ENCODE data around the gene BICRAL. TPM values are rescaled to one million over a fixed set of nuclear protein-coding genes. Genes with fewer than 3 reads are reported as not detected.
A peak's percentile ranks its signal among the peaks of the same experiment; 100 is the strongest.
"Not testable (repeated sequence)": the region's sequence is repeated elsewhere in the genome, so short reads cannot be mapped to it uniquely, and the experiment has no call there.

BICRAL gene
- total RNA-seq, 2 experiments from 2014 or later = 12.0 to 12.1 TPM

DNA sequence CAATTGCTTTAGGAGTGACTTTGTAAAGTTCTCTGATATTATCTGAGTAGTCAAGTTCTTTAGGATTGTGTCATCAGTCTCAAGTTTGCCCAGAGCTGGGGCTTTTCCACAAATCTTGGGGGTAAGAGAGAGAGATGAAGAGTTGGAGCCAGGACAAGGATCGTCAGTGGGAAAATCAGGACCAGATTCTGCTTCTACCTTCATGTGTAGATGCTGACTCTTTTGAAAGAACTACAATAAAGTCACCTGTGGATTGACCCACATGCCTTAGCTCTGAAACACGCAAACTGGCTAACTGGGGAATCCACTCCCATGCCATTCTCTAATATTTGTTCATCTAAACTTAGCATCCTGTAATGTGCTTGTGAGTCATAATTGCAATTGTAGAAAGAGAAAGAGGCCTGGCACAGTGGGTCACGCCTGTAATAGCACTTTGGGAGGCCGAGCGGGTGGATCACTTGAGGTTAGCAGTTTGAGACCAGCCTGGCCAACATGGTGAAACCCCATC lies 15.6 kb upstream of the BICRAL start:
- no peak for DNase-seq
- intact Hi-C loops (cut with micrococcal nuclease) = no loop called here
- peaks cover 23% of the 10 kb centered on the region for H3K4me1 Mint-ChIP-seq (ENCODE audit: low read depth)
- no peaks in the 10 kb centered on the region for H3K9me3 Mint-ChIP-seq
- H3K27me3 Mint-ChIP-seq = no peaks in the 10 kb centered on the region
- peaks cover 7% of the 10 kb centered on the region for H3K36me3 Mint-ChIP-seq
- H3K27ac Mint-ChIP-seq = peak overlapping the region; percentile 21
- H3K4me3 Mint-ChIP-seq = no peak overlapping the region
- ChIA-PET CTCF (interaction anchor here (0.7 kb wide), 1 partner anchor 11 kb away, joined by 3 read pairs; no protein-coding TSS in a partner anchor), POLR2A (interaction anchor here (0.8 kb wide), 1 partner anchor 113 kb away, joined by 3 read pairs; the partner anchor contains the start of gene RPL7L1)

DNA sequence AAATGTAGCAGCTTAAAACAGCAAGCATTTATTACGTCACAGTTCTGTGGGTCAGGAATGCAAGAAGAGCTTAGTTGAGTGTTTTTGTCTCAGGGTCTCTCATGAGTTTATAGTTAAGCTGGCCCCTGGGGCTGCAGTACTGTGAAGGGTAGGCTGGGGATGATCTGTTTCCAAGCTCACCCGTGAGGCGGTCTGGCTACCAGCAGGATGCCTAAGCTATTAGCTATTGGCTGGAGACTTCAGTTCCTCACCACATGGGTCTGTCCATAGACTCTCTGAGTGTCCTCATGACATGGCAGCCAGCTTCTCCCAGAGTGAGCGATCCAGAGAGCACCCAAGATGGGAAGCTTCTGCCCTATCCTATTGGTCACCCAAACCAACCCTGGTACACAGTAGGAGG lies 12.8 kb upstream of the BICRAL start:
- no peak overlapping the region for H3K27ac Mint-ChIP-seq
- peaks cover 7% of the 10 kb centered on the region for H3K36me3 Mint-ChIP-seq
- H3K27me3 Mint-ChIP-seq = no peaks in the 10 kb centered on the region
- CTCF ChIA-PET = interaction anchor here (0.8 to 1.4 kb wide), 4 partner anchors 16 to 21 kb away, joined by 3 to 5 read pairs (median 4); no protein-coding TSS in a partner anchor
- no peak for DNase-seq
- H3K4me1 Mint-ChIP-seq (ENCODE audit: low read depth) = peaks cover 41% of the 10 kb centered on the region
- POLR2A ChIA-PET = interaction anchor here (1.1 to 8.8 kb wide), 4 partner anchors 15 to 112 kb away, joined by 3 to 108 read pairs (median 35); partner anchors contain the start of genes BICRAL and TBCC
- no peaks in the 10 kb centered on the region for H3K9me3 Mint-ChIP-seq
- H3K4me3 Mint-ChIP-seq = no peak overlapping the region
- intact Hi-C loops (cut with micrococcal nuclease) = no loop called here

DNA sequence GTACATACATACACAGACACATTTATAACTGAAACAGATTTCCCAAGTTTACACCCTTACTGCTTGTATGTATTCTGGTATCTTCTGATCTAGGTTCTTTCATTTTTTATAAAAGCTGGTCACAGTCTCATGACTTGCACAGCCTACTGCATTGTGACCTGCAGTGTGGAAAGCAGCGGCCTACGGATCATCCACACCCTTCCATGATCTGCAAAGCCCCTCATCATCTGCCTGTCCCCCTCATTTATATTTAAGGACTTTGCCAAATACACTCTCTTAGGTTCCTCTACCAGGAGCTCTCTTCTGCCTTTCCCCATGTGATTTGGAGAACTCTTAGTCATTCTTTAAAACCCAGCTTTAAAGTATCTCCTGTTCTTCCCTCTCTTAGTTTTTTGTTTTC lies 12.0 kb upstream of the BICRAL start:
- intact Hi-C loops (cut with micrococcal nuclease) = loop anchor here (5.0 to 10.0 kb wide), 2 partner anchors 203 to 285 kb away; partner anchors contain the start of genes CUL7, KLC4 and MRPL2
- ChIA-PET CTCF (interaction anchor here (0.7 to 1.4 kb wide), 7 partner anchors 15 to 43 kb away, joined by 3 to 5 read pairs (median 3); no protein-coding TSS in a partner anchor), POLR2A (interaction anchor here (3.9 to 8.8 kb wide), 3 partner anchors 14 to 24 kb away, joined by 16 to 108 read pairs (median 54); partner anchors contain the start of genes BICRAL and TBCC)
- Mint-ChIP-seq H3K27ac (peak overlapping the region; percentile 98), H3K4me3 (no peak overlapping the region), H3K36me3 (peaks cover 7% of the 10 kb centered on the region), H3K9me3 (no peaks in the 10 kb centered on the region), H3K27me3 (no peaks in the 10 kb centered on the region), H3K4me1 (ENCODE audit: low read depth) (peaks cover 49% of the 10 kb centered on the region)
- DNase-seq = no peak

DNA sequence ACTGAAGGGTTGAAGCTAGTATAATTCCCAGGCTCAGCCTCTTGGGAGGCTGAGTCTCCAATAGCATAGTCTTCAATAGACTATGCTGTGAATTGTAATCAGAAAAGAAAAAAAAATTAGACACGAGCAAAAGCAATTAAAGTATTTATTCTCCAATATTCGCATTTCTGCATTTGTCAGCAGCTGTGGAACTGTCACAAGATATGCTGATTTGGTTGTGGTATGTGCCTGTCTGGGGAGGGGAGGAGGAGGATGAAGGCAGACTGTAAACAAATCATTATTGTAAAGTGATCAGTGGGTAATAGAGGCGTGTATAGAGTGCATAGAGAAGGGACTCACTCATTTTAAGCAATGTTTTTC lies 10.1 kb upstream of the BICRAL start:
- peaks cover 4% of the 10 kb centered on the region for H3K36me3 Mint-ChIP-seq
- H3K27me3 Mint-ChIP-seq = no peaks in the 10 kb centered on the region
- intact Hi-C loops (cut with micrococcal nuclease) = loop anchor here (1.0 to 10.0 kb wide), 6 partner anchors 11 to 400 kb away; partner anchors contain the start of genes BICRAL, CUL7, KLC4 and MRPL2
- H3K9me3 Mint-ChIP-seq = no peaks in the 10 kb centered on the region
- ChIA-PET POLR2A (interaction anchor here (1.0 to 8.8 kb wide), 5 partner anchors 12 to 37 kb away, joined by 3 to 108 read pairs (median 16); partner anchors contain the start of genes BICRAL and TBCC), CTCF (interaction anchor here (1.0 to 1.4 kb wide), 2 partner anchors 8 to 25 kb away, joined by 3 to 7 read pairs; no protein-coding TSS in a partner anchor)
- no peak for DNase-seq
- H3K4me1 Mint-ChIP-seq (ENCODE audit: low read depth) = peaks cover 56% of the 10 kb centered on the region
- peak overlapping the region; percentile 74 for H3K4me3 Mint-ChIP-seq
- peak overlapping the region; percentile 98 for H3K27ac Mint-ChIP-seq

DNA sequence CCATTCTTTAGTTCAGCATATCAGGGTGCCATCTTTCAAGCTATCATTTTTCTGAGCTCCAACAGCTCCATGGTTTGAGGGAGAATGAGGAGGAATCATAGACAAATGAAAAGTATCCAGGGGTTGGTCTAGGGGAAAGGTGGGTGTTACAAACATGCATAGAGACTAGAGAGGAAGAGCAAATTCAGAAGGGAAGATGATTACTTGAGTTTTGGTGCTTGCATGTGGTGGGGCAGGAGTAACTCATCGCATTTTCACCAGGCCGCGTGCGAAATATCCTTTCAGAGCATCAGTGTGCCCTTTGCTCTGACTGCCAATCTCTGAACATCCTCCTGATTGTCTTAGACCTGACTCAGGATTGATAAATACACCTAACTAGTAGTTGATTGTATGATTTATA lies 7.7 kb upstream of the BICRAL start:
- intact Hi-C loops (cut with micrococcal nuclease) = loop anchor here (1.0 to 10.0 kb wide), 3 partner anchors 103 to 281 kb away; partner anchors contain the start of genes CUL7, KLC4 and MRPL2
- ChIA-PET POLR2A (interaction anchor here (3.4 to 8.8 kb wide), 2 partner anchors 10 to 28 kb away, joined by 27 to 108 read pairs; partner anchors contain the start of genes BICRAL and TBCC), CTCF (no interaction called here)
- peak; percentile 71 for DNase-seq
- no peaks in the 10 kb centered on the region for H3K27me3 Mint-ChIP-seq
- no peaks in the 10 kb centered on the region for H3K9me3 Mint-ChIP-seq
- H3K27ac Mint-ChIP-seq = peak overlapping the region; percentile 98
- H3K36me3 Mint-ChIP-seq = peaks cover 4% of the 10 kb centered on the region
- peaks cover 77% of the 10 kb centered on the region for H3K4me1 Mint-ChIP-seq (ENCODE audit: low read depth)
- peak overlapping the region; percentile 73 for H3K4me3 Mint-ChIP-seq

DNA sequence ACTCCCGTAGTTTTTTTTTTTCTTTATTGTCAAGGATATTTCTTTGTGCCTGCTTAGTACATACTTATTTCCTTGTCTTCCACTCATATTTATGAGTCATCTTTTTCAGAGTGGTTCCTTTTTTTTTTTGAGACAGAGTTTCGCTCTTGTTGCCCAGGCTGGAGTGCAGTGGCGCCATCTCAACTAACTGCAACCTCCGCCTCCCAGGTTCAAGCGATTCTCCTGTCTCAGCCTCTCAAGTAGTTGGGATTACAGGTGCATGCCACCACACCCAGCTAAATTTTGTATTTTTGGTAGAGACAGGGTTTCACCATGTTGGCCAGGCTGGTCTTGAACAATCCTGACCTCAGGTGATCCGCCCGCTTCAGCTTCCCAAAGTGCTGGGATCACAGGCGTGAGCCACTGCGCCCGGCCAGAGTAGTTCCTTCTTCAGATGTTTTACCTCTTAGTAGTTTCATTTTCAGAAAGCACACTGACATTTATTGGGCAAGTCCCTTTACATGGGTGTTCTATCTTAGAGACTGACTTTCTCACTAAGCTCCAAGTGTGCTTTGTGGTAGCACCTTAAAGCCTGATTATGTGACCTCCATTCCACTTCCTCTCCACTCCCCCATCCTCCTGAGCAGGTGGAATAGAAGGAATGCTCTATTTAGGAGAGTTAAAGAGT lies 6.9 kb upstream of the BICRAL start:
- POLR2A ChIA-PET = interaction anchor here (0.5 to 8.8 kb wide), 5 partner anchors 9 to 456 kb away, joined by 3 to 108 read pairs (median 5); partner anchors contain the start of genes BICRAL, RPL7L1 and TBCC
- peaks cover 76% of the 10 kb centered on the region for H3K4me1 Mint-ChIP-seq (ENCODE audit: low read depth)
- peak overlapping the region; percentile 98 for H3K27ac Mint-ChIP-seq
- peak overlapping the region; percentile 73 for H3K4me3 Mint-ChIP-seq
- H3K27me3 Mint-ChIP-seq, H3K36me3 Mint-ChIP-seq, H3K9me3 Mint-ChIP-seq: not testable (repeated sequence)
- CTCF ChIA-PET = interaction anchor here (1.0 kb wide), 1 partner anchor 47 kb away, joined by 4 read pairs; no protein-coding TSS in a partner anchor
- DNase-seq = peak; percentile 61
- intact Hi-C loops (cut with micrococcal nuclease) = loop anchor here (1.0 to 10.0 kb wide), 3 partner anchors 102 to 280 kb away; partner anchors contain the start of genes CUL7, KLC4 and MRPL2

DNA sequence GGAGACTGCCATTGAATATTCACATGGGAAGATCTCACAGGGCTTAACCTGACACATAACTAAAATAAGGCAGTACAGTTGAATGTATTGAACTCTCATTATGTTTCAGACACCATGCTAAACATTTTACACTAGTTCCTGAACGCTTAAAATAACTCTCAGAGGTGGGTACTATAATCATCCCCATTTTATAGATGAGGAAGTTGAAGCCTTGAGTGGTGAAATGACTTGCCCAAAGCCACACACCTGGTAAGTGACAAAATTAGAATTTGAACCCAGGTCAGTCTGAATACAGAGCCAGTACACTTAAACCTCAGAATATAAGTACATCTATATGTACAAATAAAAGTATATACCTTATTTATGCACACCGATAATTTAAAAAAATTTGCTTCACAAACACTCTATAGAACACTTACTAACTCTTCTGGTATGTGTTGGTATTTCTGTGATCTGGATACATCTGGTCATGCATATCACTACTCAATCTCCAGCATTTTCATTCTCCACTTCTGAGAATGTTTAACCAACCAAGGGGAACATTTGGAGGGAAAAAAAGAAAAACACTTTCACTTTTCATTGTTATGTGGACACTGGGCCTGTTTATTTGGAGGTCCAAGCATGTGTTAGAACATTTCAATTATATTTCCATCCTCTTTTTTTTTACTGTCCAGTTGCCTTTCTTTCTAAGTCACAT lies 4.6 kb upstream of the BICRAL start:
- intact Hi-C loops (cut with micrococcal nuclease) = loop anchor here (10.0 kb wide), 1 partner anchor 278 kb away; the partner anchor contains the start of genes CUL7, KLC4 and MRPL2
- Mint-ChIP-seq H3K27ac (peak overlapping the region; percentile 79), H3K9me3 (no peaks in the 10 kb centered on the region), H3K4me1 (ENCODE audit: low read depth) (peaks cover 66% of the 10 kb centered on the region), H3K27me3 (no peaks in the 10 kb centered on the region), H3K4me3 (no peak overlapping the region), H3K36me3 (no peaks in the 10 kb centered on the region)
- DNase-seq = no peak
- ChIA-PET CTCF (no interaction called here), POLR2A (no interaction called here)

DNA sequence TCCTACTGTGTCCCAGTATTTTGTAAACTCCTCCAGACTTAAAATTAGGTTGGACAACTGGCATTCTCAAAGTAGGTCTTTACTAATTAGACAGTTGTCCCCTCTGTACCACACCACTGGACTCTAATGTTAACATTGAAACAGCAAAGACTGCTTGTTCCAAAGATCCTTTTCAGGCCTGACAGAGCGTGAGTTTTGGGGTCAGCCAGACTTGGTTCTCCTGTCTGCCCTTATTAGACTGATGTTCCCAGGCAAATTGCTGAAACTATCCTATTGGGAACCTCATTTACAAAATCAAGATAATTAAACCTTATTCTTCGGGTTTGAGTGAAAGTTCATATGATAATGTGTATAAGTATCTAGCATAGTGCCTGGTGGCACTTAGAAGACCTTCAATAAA lies 3.7 kb upstream of the BICRAL start:
- Mint-ChIP-seq H3K4me3 (no peak overlapping the region), H3K36me3 (no peaks in the 10 kb centered on the region), H3K9me3 (no peaks in the 10 kb centered on the region), H3K27me3 (no peaks in the 10 kb centered on the region), H3K27ac (no peak overlapping the region), H3K4me1 (ENCODE audit: low read depth) (peaks cover 61% of the 10 kb centered on the region)
- intact Hi-C loops (cut with micrococcal nuclease) = loop anchor here (10.0 kb wide), 1 partner anchor 277 kb away; the partner anchor contains the start of genes CUL7, KLC4 and MRPL2
- ChIA-PET POLR2A (no interaction called here), CTCF (no interaction called here)
- DNase-seq = no peak

DNA sequence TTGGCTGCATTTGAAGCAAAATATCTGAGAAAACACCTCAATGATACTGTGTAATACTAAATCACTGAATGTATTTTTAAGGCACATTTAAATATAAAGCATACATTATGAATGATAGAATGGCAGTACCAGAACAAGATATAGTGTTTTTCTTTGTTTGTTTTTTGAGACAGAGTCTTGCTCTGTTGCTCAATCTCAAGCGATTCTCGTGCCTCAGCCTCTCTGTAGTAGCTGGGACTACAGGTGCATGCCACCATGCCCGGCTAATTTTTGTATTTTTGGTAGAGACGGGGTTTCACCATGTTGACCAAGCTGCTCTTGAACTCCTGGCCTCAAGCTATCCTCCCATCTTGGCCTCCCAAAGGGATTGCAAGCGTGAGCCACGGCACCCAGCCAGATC lies 2.3 kb upstream of the BICRAL start:
- H3K4me3 Mint-ChIP-seq = no peak overlapping the region
- intact Hi-C loops (cut with micrococcal nuclease) = loop anchor here (10.0 kb wide), 1 partner anchor 275 kb away; the partner anchor contains the start of genes CUL7, KLC4 and MRPL2
- H3K27ac Mint-ChIP-seq = no peak overlapping the region
- ChIA-PET CTCF (interaction anchor here (1.2 to 1.5 kb wide), 2 partner anchors 8 to 52 kb away, joined by 3 to 4 read pairs; no protein-coding TSS in a partner anchor), POLR2A (interaction anchor here (0.9 to 9.2 kb wide), 3 partner anchors 7 to 39 kb away, joined by 3 to 108 read pairs (median 97); partner anchors contain the start of gene TBCC)
- peaks cover 49% of the 10 kb centered on the region for H3K4me1 Mint-ChIP-seq (ENCODE audit: low read depth)
- peaks cover 9% of the 10 kb centered on the region for H3K36me3 Mint-ChIP-seq
- no peaks in the 10 kb centered on the region for H3K9me3 Mint-ChIP-seq
- DNase-seq = no peak
- no peaks in the 10 kb centered on the region for H3K27me3 Mint-ChIP-seq

DNA sequence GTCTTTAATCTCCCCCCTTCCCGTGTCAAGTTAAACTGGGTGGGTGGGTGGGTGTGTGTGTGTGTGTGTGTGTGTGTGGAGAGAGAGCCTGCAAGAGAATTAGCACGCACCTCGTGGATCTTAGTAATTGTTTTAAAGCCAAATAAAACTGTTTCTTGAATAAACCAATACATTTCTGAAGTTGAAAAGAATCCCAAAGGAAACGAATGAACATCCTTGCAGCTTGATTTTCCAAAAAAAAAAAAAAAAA lies 381 bp upstream of the BICRAL start:
- intact Hi-C loops (cut with micrococcal nuclease) = loop anchor here (5.0 kb wide), 2 partner anchors 41 to 54 kb away; no protein-coding TSS in a partner anchor
- POLR2A ChIA-PET = interaction anchor here (0.6 to 9.2 kb wide), 8 partner anchors 9 to 148 kb away, joined by 3 to 108 read pairs (median 4); partner anchors contain the start of genes CNPY3, RPL7L1 and TBCC
- H3K27me3 Mint-ChIP-seq = no peaks in the 10 kb centered on the region
- peaks cover 16% of the 10 kb centered on the region for H3K36me3 Mint-ChIP-seq
- H3K9me3 Mint-ChIP-seq = no peaks in the 10 kb centered on the region
- H3K4me3 Mint-ChIP-seq = peak overlapping the region; percentile 75
- peak overlapping the region; percentile 95 for H3K27ac Mint-ChIP-seq
- peaks cover 38% of the 10 kb centered on the region for H3K4me1 Mint-ChIP-seq (ENCODE audit: low read depth)
- CTCF ChIA-PET = interaction anchor here (1.1 to 1.7 kb wide), 2 partner anchors 9 kb away, joined by 3 to 5 read pairs; no protein-coding TSS in a partner anchor
- DNase-seq = no peak

DNA sequence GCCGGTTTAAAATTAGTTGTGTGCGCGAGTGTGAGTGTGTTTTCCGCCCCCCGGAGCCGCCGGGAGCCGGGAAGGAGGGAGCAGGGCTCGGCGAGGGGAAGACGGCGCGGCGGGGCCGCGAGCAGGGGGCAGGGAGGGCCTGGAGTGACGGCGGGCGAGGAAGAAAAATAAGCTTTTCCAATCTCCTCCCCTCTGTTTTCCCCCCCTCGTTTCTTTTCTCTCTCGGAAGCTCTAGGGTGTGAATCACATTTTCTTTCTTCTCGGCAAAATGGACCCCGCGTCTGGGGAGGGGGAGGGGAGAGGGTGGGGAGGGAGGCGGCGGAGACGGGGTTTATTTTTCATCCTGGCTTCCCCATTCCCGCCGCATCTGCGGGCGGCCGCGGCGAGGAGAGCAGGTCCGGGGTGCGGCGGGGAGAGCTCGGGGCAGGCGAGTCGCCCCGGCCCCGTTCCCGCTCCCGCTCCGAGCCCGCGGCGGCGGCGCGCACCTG lies 881 bp downstream of the BICRAL start:
- DNase-seq = peak; percentile 80
- Mint-ChIP-seq H3K9me3 (no peaks in the 10 kb centered on the region), H3K27me3 (no peaks in the 10 kb centered on the region), H3K36me3 (peaks cover 16% of the 10 kb centered on the region), H3K4me1 (ENCODE audit: low read depth) (peaks cover 25% of the 10 kb centered on the region), H3K4me3 (peak overlapping the region; percentile 81), H3K27ac (peak overlapping the region; percentile 95)
- intact Hi-C loops (cut with micrococcal nuclease) = loop anchor here (1.0 to 5.0 kb wide), 4 partner anchors 11 to 55 kb away; partner anchors contain the start of gene TBCC
- ChIA-PET POLR2A (interaction anchor here (0.7 to 9.2 kb wide), 10 partner anchors 9 to 147 kb away, joined by 3 to 108 read pairs (median 4); partner anchors contain the start of genes CNPY3, RPL7L1 and TBCC), CTCF (interaction anchor here (1.1 to 1.7 kb wide), 3 partner anchors 8 to 19 kb away, joined by 3 to 5 read pairs (median 3); no protein-coding TSS in a partner anchor)
